Natural killer cell (primary cell): ENCODE results near the gene LIMD2. TPM values are rescaled to one million over a fixed set of nuclear protein-coding genes. Genes with fewer than 3 reads are reported as not detected.

Experiments
- ATAC-seq, 3 donors: fragments of 150-1000 bp in 2 of 3; fragments of 200-7000 bp in 1 of 3; cut with Tn5 transposase; 1 replicate in 1 of 3; 2 replicates in 2 of 3; pipeline ENCODE4 v1.10.0; 2021; ENCODE audit warnings: mild to moderate bottlenecking in 2 of 3, moderate library complexity in 2 of 3
- DNase-seq, 2 donors: peaks; one replicate each; pipeline versions ENCODE4 v3.0.0 to v3.0.0-alpha.2; 2013 to 2021; ENCODE audit warnings: mixed read lengths in 1 of 2
- H3K27ac ChIP-seq: one replicate; pipeline ENCODE4 v1.5.1; 2013; ENCODE audit warnings: mild to moderate bottlenecking, low read length
- H3K27me3 ChIP-seq: one replicate; pipeline ENCODE4 v1.6.1; 2013; ENCODE audit warnings: low read length; ENCODE audit not compliant: control insufficient read depth, insufficient read depth
- H3K36me3 ChIP-seq: one replicate; pipeline ENCODE4 v1.6.1; 2013; ENCODE audit warnings: low read length; ENCODE audit not compliant: control insufficient read depth, insufficient read depth
- H3K4me1 ChIP-seq: one replicate; pipeline ENCODE4 v1.6.1; 2013; ENCODE audit warnings: low read length; ENCODE audit not compliant: control insufficient read depth, insufficient read depth
- H3K4me3 ChIP-seq: one replicate; pipeline ENCODE4 v1.5.1; 2013; ENCODE audit warnings: low read length
- H3K9me3 ChIP-seq: one replicate; pipeline ENCODE4 v1.6.1; 2013; ENCODE audit warnings: low read length; ENCODE audit not compliant: control insufficient read depth, insufficient read depth
- H3K27ac Mint-ChIP-seq, 2 donors: one replicate each; pipeline ENCODE4 v1.8.0; 2022; ENCODE audit warnings: mild to moderate bottlenecking in 2 of 2, mixed read lengths in 2 of 2, moderate library complexity in 1 of 2
- H3K27me3 Mint-ChIP-seq, 2 donors: one replicate each; pipeline ENCODE4 v1.8.0; 2022; ENCODE audit warnings: low read depth in 2 of 2, mixed read lengths in 2 of 2
- H3K36me3 Mint-ChIP-seq: one replicate; pipeline ENCODE4 v1.8.0; 2022; ENCODE audit warnings: mixed read lengths
- H3K4me1 Mint-ChIP-seq, 2 donors: one replicate each; pipeline ENCODE4 v1.8.0; 2022; ENCODE audit warnings: mixed read lengths in 2 of 2
- H3K4me3 Mint-ChIP-seq: one replicate; pipeline ENCODE4 v1.8.0; 2022; ENCODE audit warnings: mild to moderate bottlenecking, moderate library complexity, mixed read lengths
- H3K9me3 Mint-ChIP-seq, 2 donors: one replicate each; pipeline ENCODE4 v1.8.0; 2022; ENCODE audit warnings: mixed read lengths in 2 of 2
- WGBS: methylation state at CpG from one replicate; pipeline ENCODE4 v1.1.7; 2013; ENCODE audit warnings: missing lambda C conversion rate; ENCODE audit not compliant: insufficient coverage; 5-methylcytosine and 5-hydroxymethylcytosine counted together
- intact Hi-C: fragments of 100-400 bp; cut with micrococcal nuclease; formaldehyde crosslinking; loops from one replicate; pipeline ENCODE4 v1.14.2; 2022
- total RNA-seq, 4 donors: library from RNA; stranded (reverse); fragments of 120-200 nt in 1 of 4; gene quantifications; one replicate each; pipeline versions ENCODE4 v1.2.3 to v1.2.4, GENCODE V29; 2013 to 2022
- TF ChIP-seq, protein P1 (sequence below): fragments of 200-600 bp; IDR thresholded peaks from one replicate; pipeline ENCODE4 v1.8.0; 2022; ENCODE audit warnings: antibody characterized with exemption

LIMD2 gene
- total RNA-seq, 3 donors from 2014 or later (not counting 1 experiment from before 2014, with no cell fraction given), result 513 to 546 (median 524) TPM

DNA sequence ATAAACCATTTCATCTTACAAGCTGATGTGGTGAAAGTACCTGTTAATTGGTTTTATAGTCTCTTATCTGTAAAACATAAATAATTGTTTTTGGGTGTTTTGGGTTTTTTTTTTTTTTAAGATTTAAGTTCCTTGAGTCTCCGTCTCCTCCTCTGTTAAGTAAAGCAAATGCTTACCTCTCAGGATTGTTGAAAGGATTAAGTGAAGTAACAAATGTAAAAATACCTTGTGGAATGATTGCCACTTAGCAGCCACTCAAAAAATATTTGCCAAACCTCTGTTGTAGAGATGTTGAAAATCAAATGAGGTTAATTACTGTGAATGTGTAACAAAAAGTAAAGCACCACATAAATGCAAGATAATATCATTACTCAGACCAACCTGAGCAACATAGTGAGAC is 19.2 kb downstream of the LIMD2 start:
- Histone ChIP-seq H3K36me3 (peaks cover 55% of the 10 kb centered on the region), H3K4me1 (no peaks in the 10 kb centered on the region), H3K4me3 (no peak overlapping the region), H3K27me3 (no peaks in the 10 kb centered on the region), H3K27ac (no peak overlapping the region), H3K9me3 (no peaks in the 10 kb centered on the region)
- Mint-ChIP-seq H3K4me3 (no peak overlapping the region), H3K4me1 (peaks cover 0 to 9% of the 10 kb centered on the region in 2 donors), H3K27me3 (no peaks in the 10 kb centered on the region), H3K36me3 (peaks cover 8% of the 10 kb centered on the region), H3K27ac (peak overlapping the region in 1 of 2 donors; percentile 5), H3K9me3 (no peaks in the 10 kb centered on the region)
- DNase-seq, result no peak
- intact Hi-C loops, result no loop called here
- WGBS, result no CpG with 5 or more reads among the region's 1 CpG
- TF ChIP-seq, protein P1, sequence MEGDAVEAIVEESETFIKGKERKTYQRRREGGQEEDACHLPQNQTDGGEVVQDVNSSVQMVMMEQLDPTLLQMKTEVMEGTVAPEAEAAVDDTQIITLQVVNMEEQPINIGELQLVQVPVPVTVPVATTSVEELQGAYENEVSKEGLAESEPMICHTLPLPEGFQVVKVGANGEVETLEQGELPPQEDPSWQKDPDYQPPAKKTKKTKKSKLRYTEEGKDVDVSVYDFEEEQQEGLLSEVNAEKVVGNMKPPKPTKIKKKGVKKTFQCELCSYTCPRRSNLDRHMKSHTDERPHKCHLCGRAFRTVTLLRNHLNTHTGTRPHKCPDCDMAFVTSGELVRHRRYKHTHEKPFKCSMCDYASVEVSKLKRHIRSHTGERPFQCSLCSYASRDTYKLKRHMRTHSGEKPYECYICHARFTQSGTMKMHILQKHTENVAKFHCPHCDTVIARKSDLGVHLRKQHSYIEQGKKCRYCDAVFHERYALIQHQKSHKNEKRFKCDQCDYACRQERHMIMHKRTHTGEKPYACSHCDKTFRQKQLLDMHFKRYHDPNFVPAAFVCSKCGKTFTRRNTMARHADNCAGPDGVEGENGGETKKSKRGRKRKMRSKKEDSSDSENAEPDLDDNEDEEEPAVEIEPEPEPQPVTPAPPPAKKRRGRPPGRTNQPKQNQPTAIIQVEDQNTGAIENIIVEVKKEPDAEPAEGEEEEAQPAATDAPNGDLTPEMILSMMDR, result no peak
- ATAC-seq, result no peak

DNA sequence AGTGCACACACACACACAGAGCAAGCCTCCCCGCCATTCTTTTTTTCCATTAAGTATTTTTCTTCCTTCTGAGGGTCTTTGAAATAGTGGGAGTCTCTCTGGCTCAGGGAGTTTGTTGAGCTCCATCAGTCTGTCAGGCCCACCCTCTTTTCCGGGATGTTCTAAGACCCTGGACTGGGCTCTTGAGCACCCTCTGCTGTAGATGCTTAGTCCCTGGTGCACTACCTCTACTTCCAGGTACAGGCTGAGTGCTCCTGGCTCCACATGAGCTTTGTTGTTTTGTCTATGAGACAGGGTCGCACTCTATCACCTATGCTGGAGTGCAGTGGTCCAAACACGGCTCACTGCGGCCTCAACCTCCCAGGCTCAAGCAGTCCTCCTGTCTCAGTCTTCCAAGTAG is 20.7 kb downstream of the LIMD2 start:
- ATAC-seq (no peak), DNase-seq (no peak)
- no peak overlapping the region for H3K4me3 ChIP-seq
- Mint-ChIP-seq H3K27me3 (no peaks in the 10 kb centered on the region), H3K4me1 (peaks cover 0 to 18% of the 10 kb centered on the region in 2 donors), H3K36me3 (peaks cover 8% of the 10 kb centered on the region), H3K27ac (no peak overlapping the region), H3K4me3 (no peak overlapping the region), H3K9me3 (no peaks in the 10 kb centered on the region)
- WGBS, result 98% methylated on average over 4 of the region's 5 CpGs
- no peaks in the 10 kb centered on the region for H3K27me3 ChIP-seq
- no peak overlapping the region for H3K27ac ChIP-seq
- no peaks in the 10 kb centered on the region for H3K4me1 ChIP-seq
- TF ChIP-seq, protein P1, result no peak
- H3K36me3 ChIP-seq, result peaks cover 53% of the 10 kb centered on the region
- H3K9me3 ChIP-seq, result no peaks in the 10 kb centered on the region
- intact Hi-C loops, result no loop called here

DNA sequence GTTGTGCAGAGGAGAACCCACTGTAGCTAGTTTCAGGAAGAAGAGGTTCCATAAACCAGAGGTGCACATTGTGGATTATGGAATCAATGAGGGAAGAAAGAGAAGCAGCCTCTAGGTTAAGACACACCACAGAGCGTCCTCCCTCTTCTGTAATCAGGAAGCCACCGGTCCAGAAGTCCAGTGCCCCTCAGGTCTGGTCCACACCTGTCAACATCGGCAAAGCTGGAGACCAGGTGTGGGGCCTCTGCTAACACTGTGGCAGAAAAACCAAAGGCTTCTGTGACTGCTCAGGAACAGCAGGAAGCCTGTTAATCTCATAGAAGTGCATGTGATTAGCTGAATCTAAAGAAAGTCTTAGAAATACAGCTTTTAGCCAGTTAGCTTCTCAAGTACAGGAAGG is 23.3 kb downstream of the LIMD2 start:
- Histone ChIP-seq H3K4me1 (no peaks in the 10 kb centered on the region), H3K36me3 (peaks cover 36% of the 10 kb centered on the region), H3K27me3 (no peaks in the 10 kb centered on the region), H3K4me3 (no peak overlapping the region), H3K9me3 (no peaks in the 10 kb centered on the region), H3K27ac (no peak overlapping the region)
- DNase-seq (no peak), ATAC-seq (no peak)
- H3K9me3 Mint-ChIP-seq, result no peaks in the 10 kb centered on the region
- no peaks in the 10 kb centered on the region for H3K36me3 Mint-ChIP-seq
- TF ChIP-seq, protein P1, result no peak
- intact Hi-C loops, result no loop called here
- H3K27ac Mint-ChIP-seq, result peak overlapping the region in 1 of 2 donors; percentile 58
- peaks cover 0 to 18% of the 10 kb centered on the region in 2 donors for H3K4me1 Mint-ChIP-seq
- 54% methylated on average over 3 of the region's 3 CpGs for WGBS
- no peak overlapping the region for H3K4me3 Mint-ChIP-seq
- no peaks in the 10 kb centered on the region for H3K27me3 Mint-ChIP-seq
